ENCODE results near the gene MKNK2.

MKNK2 gene

GRCh38 chr19:2058570-2059421, 7.8 kb upstream of the MKNK2 start:
- no peak for DNase-seq (ENCODE audit: low spot score)

- peak; percentile 53 for DNase-seq (ENCODE audit: low spot score)
These were observed 6.7 kb upstream of the MKNK2 start for GRCh38 chr19:2057484-2058469.

- no peak for DNase-seq (ENCODE audit: low spot score)
These were observed 5.8 kb upstream of the MKNK2 start for GRCh38 chr19:2056837-2057192.

GRCh38 chr19:2055931-2056836, 5.1 kb upstream of the MKNK2 start:
- peak; percentile 60 for DNase-seq (ENCODE audit: low spot score)

GRCh38 chr19:2054763-2055162, 3.7 kb upstream of the MKNK2 start:
- no peak for DNase-seq (ENCODE audit: low spot score)

- DNase-seq (ENCODE audit: low spot score) = no peak
These were observed 2.8 kb upstream of the MKNK2 start for GRCh38 chr19:2053601-2054389.

- no peak for DNase-seq (ENCODE audit: low spot score)
These were observed 995 bp upstream of the MKNK2 start for GRCh38 chr19:2051773-2052704.

GRCh38 chr19:2050349-2050990, 574 bp downstream of the MKNK2 start:
- DNase-seq (ENCODE audit: low spot score) = no peak

- peak; percentile 69 for DNase-seq (ENCODE audit: low spot score)
These were observed 1.2 kb downstream of the MKNK2 start for GRCh38 chr19:2049741-2050348.

GRCh38 chr19:2048959-2049740, 1.9 kb downstream of the MKNK2 start:
- DNase-seq (ENCODE audit: low spot score) = peak; percentile 51

- no peak for DNase-seq (ENCODE audit: low spot score)
These were observed 2.7 kb downstream of the MKNK2 start for GRCh38 chr19:2048104-2048958.

- peak; percentile 47 for DNase-seq (ENCODE audit: low spot score)
These were observed 3.5 kb downstream of the MKNK2 start for GRCh38 chr19:2047449-2048103.

GRCh38 chr19:2047076-2047448, 4.0 kb downstream of the MKNK2 start:
- DNase-seq (ENCODE audit: low spot score) = no peak

GRCh38 chr19:2046046-2046907, 4.8 kb downstream of the MKNK2 start:
- DNase-seq (ENCODE audit: low spot score) = no peak

GRCh38 chr19:2045501-2046045, 5.5 kb downstream of the MKNK2 start:
- DNase-seq (ENCODE audit: low spot score) = no peak

Measured in ecto neural progenitor cell (in vitro differentiated cells).